ENCODE results near the gene CRHR1.

GRCh38 chr17:45800816-45801215 lies 16.7 kb downstream of the CRHR1 start:
- no peak for TF ChIP-seq POLR2A (IDR thresholded peaks at IDR 0.05; ENCODE audit: low read depth, low read length)
- no peak for TF ChIP-seq POU2F2 (IDR thresholded peaks at IDR 0.05; ENCODE audit: low read depth, low read length)
